GM18511 (cell line): Measurements from ENCODE around the gene FJX1.

Experiments
- ATAC-seq: cut with Tn5 transposase; IDR thresholded peaks from one replicate; pipeline ENCODE4 v1.9.1; 2021; ENCODE audit warnings: mild to moderate bottlenecking, moderate library complexity; ENCODE audit not compliant: unreplicated experiment

The FJX1 gene, protein sequence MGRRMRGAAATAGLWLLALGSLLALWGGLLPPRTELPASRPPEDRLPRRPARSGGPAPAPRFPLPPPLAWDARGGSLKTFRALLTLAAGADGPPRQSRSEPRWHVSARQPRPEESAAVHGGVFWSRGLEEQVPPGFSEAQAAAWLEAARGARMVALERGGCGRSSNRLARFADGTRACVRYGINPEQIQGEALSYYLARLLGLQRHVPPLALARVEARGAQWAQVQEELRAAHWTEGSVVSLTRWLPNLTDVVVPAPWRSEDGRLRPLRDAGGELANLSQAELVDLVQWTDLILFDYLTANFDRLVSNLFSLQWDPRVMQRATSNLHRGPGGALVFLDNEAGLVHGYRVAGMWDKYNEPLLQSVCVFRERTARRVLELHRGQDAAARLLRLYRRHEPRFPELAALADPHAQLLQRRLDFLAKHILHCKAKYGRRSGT

DNA sequence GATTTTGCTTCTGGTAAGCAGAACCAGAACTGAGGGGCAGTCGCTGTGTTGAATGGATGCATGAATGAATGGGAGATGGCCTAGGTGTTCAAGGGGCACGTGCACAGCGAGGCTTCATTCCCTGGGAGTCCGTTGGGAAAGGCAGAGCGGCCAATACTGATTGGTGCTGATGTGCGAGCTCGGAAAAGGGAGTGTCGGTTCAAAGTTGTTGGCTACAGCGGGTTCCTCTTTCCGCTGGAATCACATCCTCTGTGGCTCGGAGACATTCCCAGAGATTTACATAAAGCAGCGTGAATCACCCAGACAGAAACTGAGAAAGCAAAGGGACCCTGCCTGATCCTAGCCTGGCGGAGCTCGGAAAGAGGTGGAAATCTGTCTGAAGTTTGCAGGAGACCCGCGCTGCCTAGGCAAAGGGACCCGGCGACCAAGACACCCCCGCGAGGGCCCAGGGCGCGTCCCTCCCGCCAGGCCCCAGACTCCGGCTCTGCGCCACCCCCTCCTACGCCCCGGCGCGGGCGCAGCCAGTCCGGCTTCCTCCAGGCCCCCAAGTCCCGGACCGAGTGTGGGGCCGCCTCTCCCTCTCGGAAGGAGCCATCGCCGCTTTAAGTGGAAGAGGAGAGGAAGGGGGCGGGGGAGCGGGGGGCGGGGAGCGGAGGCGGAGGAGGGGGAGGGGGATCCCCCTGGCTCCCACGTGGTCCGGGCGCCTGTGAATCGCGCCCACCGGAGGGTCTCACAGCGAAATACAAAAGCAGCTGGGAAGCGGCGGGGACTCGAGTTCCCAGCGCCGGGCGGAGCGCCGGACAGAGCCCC lies at the start of gene FJX1:
FJX1 (plus strand) TSS at position 774 of the 810 bp plus-strand sequence. CDS start 177 bp downstream, outside the sequence.
- ATAC-seq = peak; percentile 38

DNA sequence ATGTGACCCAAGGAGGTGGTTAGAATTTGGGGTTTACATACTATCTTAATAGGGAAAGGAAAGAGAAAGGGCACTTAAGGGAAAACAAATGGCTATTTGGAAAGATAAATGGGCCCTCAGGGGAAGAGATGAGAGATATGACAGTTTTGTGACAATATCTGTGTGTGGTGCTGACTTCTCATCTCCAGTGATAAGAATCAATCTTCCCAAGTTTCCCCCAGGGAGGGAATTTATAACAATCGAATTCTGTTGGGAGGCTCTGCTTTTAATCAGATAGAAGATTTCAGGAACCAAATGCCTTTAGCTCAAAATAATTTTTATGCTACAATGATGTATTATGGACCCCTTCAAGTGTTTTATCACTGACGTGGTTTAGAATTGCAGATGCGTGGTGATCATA lies 46.6 kb upstream of the FJX1 start:
- no peak for ATAC-seq

DNA sequence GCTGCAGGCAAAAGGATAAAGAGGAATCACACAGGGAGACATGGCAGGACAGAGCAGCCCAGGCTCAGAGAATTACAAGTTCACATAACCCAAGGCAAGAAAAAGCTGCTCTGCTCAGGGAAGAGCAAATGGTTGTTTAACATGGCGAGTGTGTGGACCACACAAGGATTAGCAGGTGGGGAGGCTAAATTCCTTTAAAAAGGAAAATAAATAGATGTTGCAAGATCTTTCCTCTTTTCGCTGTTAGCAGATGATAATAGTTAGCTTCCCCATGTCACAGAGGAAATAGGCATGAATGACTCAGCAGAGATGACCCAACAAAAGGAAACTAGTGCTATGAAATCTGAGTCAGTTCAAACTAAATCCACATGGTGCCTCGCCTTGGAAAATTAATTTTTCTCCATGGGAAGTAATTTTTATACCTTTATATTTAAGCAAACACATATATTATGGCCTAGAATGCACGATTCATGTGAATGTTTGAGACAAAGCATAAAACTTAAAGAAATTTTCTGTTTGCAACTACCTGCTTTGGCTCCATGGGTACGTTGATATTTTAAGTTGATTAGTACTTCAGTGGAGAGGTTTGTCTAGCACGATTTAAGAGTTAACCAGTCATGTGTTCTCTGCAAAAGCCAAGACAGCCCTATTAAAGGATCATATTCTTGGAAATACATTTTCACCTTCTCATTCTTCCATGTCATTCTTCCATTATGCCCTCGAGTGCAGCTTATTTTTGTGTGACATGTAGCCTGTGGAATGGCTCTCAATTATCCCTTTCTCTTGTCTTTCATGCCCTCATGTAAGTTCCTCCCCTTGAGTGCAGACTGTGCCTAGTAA lies 38.5 kb upstream of the FJX1 start:
- ATAC-seq = no peak

DNA sequence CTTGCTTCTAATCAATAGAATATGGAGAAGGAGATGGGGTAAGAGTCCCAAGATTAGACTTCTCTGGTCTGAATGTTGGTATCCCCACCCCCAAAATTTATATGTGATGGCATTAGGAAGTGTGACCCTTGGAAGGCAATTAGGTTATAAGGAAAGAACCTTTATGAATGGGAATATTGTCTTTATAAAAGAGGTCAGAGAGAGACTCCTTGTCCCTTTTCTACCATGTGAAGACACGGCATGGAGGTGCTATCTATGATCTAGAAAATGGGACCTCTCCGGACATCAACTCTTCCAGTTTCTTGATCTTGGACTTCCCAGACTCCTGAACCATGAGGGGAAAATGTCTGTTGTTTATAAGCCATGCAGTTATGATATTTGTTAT lies 37.9 kb upstream of the FJX1 start:
- ATAC-seq = no peak

DNA sequence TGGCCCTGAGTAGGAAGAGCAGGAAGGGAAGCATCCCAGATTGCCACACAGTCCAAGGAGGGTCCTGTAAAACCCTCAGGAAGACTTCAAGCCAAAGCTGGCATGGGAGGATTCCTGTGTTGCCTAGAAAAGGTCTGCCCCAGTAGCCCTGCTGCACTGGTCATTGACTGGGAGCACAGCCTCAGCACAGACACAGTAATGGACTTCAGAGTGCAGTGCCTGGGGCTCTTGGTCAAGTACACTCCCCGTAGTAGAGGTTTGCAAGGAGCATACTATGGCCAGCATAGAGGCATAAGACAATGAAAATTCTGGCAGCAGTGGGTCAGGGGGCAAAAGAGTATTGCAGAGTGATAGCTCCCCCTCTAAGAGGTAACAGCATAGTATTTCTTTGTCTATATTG lies 36.2 kb upstream of the FJX1 start:
- ATAC-seq = no peak

DNA sequence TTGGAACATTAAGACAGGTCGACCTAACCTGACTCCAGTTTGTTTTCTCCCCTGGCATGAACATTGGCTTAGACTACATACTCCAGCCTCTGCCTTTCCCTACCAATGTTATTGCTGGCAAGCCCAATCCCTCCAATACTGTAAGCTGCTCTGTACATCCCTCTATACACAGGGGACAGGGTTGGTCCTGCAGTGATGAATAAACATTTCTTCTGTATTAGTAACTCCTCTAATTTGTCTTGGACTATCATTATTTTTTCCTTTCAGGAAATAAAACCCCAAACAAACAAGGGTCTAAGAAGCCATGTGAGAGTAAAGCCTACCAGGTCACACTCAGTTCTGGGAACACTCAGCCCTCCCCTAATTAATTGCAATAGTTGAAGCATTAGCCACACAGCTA lies 35.1 kb upstream of the FJX1 start:
- ATAC-seq = no peak

DNA sequence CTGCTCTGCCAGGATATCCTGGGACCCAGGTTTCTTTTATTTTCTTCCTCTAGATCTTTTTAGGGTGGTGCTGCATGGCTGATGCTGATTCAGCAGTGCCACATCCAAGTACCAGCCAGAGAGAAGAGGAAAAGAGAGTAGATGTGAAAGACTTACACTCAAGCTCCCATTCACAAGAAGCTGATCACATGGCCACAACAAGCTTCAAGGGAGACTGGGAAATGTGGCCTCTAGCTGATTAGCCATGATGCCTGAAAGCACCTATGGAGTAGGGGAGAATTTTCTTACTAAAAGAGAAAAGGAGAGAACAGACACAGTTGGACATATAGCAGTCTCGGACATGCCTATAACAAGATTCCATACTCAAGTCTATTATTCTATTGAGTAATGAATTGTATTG lies 34.4 kb upstream of the FJX1 start:
- no peak for ATAC-seq

DNA sequence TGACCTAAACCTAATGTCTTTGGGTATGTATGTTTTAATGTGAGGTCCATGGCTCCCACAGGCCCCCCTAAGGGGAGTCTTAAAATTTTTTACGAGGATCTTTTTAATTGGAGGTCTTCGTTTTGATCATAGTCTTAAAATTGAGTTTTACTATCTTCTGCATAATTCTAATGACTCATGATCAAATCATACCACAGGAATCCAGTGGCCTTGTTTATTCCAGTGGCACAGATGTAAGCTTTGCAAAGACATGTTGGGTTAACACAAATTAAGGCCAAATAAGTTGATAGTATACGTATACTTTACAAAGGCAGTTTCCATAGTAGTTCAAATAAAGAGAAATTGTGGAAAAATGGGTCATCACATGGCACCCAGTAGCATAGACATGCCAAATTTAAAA lies 33.9 kb upstream of the FJX1 start:
- ATAC-seq = no peak

DNA sequence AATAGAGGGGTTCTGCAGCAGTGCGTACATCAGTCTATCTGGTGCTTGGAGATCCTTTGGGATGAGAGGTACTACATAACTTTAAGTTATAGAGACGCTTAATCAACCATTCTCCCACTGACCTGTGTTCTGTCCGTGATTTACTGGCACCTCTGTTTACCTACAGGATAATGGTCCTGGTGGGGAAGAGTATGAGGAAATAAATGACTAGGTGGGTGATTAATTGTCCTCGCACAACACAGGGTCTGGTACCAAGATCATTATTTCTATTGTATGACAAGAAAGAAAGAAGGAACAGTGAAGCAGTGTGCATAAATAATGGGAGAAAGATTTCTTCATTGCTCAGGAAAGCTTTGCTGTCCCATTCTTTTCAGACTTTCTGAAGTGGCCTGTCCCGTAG lies 32.8 kb upstream of the FJX1 start:
- ATAC-seq = no peak

DNA sequence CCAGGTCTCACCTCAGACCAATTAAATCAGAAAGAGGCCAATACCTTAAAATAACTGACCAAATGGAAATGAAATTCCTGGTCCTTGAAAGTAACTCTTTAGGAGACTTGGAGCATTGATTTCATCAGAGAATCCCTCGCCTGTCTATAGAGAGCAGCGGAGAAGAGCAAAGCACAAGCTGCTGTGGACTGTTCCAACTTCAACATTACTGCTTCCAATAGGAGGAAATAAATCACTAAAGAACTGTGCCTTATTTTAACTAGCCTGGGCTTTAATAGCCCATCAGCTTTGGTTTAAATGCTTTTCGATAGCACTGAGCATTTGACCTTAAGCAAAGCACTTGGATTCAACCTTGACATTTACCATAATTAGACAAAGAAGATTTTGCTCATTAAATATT lies 32.0 kb upstream of the FJX1 start:
- ATAC-seq = no peak

DNA sequence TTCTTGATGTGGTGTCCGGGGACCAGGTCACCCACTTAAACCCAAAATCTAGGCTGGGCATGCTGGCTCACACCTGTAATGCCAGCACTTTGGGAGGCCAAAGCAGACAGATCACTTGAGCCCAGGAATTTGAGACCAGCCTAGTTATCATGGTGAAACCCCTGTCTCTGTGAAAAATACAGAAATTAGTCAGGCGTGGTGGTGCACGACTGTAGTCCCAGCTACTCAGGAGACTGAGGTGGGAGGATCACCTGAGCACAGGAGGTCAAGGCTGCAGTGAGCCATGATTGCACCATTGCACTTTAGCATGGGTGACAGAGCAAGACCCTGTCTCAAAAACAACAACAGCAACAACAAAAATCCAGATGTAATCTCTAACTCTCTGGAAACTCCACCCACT lies 30.3 kb upstream of the FJX1 start:
- no peak for ATAC-seq

DNA sequence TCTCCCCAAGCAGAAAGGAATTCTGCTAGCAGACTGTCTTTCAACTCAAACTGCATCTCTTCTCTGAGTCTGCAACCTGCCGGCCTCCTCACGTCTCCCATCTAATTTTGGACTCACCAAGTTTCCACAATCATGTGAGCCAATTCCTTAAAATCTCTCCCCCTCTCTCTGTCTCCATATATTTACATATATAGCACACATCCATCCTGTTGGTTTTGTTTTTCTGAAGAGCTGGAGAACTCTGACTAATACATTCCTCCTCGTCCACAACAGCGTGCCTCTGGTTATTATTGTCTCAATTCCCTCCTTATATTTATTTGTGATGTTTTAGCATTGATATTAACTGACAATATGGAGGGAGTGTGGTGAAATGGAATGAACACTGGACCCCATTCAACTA lies 29.6 kb upstream of the FJX1 start:
- no peak for ATAC-seq

DNA sequence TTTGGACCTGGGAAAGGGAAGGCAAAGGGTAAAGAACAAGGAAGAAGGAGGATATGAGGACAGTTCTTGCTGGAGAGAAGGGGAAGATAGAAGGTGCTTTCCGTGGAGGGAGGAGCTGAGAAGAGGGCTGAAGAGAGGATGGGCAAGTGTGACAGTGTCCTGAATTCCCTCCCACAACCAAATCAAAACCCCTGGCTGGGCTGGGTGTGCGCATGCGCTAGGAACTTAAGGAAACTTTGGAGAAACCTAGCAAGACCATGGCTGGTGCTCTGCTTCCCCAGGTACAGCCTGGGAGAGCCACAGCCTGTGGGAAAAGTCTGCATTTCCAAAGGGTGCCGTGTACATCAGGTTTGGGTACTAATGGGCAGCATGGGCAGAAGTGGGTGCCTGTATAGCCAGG lies 29.0 kb upstream of the FJX1 start:
- no peak for ATAC-seq

DNA sequence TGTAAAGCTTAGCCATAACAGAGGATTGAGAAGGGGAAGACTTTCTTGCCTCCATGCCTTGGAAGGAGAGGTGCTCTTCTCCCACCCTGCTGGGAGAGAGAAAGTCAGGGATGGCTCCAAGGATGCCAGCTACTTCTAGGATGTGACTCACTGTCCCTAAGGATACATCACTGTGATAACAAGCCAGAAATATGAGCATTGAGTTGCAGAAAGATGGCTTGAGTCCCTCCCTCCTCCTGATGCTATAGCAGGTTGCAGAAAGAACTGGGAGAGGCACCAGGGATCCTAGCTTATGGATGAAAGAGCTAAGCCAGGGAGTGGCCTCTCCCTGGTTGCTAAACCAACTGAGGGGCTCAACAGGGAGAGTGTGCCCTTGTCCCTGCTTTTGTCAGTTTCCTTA lies 27.8 kb upstream of the FJX1 start:
- ATAC-seq = no peak

DNA sequence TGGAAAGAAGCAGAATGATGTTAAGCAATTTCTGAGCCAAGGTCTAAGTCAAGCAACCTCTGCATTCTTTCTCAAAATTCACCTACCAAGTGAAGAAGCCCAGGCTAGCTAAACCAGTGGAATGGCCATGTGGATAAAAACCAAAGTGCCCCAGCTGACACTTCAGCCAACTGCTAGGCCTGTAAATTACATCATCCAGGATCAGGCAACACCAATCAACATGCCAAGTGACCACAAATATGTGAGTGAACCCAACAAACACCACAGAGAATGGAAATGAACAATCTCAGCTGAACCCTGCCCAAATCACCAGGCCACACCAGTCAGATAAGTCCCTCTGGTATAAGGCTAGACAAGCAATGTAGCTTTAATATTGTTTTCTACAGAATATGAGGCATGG lies 25.1 kb upstream of the FJX1 start:
- no peak for ATAC-seq

DNA sequence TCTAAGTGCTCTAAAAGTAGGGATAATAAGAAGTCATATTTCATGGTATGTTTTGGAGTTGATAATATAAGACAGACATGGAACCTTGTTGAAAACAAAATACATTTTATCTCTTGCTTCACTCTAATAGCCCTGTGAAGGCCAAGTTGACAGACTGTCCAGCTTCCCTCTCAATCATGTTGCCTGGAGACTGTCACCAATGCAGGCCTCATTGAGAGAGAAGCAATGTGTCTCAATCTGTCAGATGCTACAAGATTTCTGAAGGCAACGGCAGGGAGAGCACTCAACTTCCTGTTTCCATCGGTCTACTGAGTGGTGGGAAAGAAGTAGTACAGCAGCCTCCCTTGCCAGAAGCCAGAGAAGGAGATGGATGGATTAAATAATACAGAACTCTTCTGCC lies 23.6 kb upstream of the FJX1 start:
- no peak for ATAC-seq

DNA sequence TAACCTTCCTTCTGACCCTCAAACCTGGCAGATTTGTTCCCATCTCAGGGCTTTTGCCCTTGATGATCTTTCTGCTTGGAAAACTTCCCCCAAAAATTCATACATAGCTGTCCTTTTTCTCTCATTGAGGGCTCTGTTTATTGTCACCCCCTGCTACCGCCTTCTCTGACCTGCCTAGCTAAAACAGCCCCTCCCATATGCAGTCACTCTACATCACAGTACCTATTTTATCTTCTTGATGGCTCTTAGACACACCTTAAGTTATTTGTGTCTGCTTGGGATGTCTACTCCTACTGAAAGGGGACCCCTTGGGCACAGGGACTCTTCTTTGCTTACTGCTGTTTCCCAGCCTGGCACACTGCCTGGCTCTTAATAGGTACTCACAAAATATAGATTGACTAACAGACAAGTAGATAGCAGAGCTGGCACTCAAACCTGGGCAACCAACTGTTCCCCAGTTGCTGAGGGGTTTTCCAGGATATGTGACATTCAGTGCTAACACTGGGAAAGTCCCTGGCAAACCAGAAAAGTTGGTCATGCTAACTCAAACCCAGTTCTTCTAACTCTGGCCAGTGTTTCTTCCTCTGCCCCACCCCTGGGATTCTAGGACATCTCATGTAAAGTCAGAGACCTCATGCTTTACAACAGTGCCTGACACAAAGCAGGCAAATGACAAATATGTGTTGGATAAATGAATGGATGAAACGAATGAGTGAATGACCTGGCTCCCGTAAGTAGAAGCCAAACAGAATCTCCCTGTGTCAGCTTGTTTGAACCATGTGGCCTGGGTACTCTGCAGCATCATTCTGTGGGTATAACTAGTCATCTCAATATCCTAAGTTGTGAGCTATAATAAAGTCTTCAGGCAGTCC lies 19.8 kb upstream of the FJX1 start:
- ATAC-seq = peak; percentile 81

DNA sequence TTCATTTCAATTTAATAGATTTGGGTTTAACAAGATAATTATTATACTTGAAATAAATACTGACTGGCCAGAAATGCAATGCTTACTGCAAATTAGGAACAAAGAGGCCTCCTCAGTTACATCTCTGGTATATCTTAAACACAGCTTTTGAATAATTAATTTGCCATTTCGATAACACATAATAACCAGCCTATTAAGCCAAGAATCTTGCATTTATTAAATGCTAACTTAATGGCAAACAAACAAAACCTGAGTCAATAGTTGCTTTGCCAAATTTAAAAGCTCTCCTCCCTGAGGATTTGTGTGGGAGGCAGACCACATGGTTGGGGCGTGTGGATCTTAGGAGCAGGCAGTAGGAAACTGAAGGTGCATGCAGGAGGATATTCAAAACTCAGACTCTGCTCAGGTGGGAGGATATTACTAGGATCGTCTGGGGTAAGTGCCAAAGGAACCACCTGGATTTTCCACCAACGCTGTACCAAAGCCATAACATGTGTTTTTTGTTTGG lies 17.9 kb upstream of the FJX1 start:
- ATAC-seq = no peak

DNA sequence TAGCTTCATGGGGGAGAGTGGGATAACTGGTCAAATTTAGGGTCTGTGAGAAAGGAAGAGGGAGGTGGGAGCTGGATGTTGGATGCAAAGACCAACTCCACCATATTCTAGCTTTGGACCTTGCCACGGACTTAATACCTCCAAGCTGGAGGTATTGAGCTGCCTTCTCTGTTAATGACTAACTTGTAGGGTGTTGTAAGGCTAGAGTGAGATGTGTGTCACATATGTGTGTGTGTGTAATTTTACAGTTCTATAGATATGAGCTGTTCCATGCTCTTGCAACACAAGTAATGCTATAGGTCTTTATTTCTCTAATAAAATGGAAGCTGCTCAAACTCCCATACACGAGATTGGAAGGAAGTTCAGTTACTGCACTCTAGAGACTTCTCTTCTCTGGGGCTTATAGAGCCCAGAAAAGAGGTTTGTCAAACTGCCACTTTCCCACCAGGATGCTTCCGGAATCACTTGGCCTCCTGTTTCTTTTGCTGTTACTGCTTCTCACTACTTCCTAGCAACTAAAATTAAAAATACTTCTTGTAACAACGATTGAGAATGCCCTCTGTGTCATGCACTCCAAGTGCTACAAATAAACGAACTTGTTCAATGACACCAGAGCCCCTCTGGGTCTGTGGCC lies 16.0 kb upstream of the FJX1 start:
- ATAC-seq = no peak

DNA sequence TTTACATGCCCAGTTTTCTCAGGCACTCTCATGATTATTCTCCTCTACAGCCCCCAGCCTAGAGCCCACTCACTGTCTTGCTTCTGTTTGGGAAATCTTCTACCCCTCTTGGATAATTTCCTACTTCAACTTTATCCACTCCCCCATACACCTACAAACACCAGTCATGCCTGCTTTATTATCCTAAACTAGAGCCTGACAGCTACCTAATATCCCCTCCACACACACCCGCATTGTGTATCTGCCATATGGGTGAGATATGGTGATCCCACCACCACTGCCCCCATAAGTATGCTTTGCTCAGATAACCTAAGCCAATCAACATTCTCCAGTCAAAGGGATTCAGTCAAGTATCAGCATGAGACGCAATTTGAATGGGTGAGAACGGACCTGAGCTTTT lies 15.3 kb upstream of the FJX1 start:
- no peak for ATAC-seq
